TTC549 (cell line): Measurements from ENCODE around the gene FAM72D.
"Not testable (repeated sequence)": the region's sequence is repeated elsewhere in the genome, so short reads cannot be mapped to it uniquely, and the experiment has no call there.

Source experiments
- FAIRE-seq: peaks from 2 replicates; lab custom pipeline; 2012; peaks lifted over from hg19 to GRCh38; lab: Jason Lieb, UNC

FAM72D gene

DNA sequence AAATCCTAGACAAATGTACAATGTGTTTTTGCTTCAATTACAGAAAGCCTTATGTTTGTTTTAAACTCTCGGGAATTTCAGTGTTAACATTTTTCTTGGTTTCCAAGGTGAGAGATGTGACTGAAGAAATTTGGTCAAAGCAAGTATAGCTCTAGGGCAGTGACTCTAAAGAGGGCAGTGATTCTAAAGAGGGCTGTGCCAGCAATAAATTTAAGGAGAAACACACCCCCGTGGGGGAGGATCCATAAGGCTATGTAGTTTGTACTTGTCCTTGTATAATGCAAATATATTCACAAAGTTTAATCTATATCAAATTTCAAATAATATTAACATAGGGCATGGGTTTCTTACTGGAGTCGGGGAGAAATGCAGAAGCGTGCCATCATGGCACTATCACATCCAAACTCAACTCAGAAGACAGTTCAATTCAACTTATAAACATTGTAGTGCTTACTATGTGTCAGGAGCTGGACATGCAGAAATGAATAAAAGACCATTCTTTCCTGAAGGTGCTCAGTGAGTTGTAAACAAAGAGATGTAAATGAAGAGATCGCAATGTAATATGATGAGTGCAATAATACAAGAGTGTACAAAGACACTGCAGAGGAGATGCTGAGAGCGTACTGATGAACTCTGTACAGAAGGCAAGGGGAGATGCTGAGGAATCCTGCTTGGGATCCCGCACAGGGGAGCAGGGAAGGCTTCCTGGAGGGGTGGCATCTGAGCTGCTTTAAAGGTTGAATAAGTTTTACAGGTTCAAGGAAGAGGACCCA is 13.1 kb upstream of the FAM72D start:
- FAIRE-seq, result not testable (repeated sequence)

DNA sequence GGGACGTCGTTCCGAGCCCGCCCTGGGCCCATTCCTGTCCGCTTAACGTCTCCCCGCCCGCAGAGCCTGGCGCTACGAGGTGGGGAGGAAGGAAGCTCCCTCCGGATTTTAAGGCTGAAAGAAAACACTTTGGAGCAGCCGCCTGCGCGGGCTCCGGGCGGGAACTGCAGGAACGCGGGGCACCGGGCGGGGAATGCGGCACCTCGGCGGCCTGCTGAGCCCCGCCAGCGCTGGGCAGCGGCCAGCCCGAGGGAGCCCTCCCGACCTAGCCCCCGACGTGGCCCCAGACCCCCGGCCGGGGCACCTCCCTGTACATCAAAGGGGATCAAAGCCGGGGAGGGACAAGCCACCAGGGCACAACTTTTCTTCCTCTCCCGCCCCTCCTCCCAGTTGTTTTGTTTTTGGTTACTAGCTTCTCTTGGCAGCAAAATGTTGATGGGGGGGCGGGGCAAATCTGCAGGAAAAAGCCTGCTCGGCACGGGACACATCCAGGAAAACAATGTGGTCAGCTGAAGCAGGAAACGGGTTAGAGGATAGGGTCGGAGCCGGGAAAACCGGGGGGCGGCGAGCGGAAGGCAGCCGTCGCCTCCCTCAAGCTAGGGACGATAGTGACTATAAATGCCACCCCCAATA is 2.1 kb upstream of the FAM72D start:
- FAIRE-seq, result not testable (repeated sequence)

DNA sequence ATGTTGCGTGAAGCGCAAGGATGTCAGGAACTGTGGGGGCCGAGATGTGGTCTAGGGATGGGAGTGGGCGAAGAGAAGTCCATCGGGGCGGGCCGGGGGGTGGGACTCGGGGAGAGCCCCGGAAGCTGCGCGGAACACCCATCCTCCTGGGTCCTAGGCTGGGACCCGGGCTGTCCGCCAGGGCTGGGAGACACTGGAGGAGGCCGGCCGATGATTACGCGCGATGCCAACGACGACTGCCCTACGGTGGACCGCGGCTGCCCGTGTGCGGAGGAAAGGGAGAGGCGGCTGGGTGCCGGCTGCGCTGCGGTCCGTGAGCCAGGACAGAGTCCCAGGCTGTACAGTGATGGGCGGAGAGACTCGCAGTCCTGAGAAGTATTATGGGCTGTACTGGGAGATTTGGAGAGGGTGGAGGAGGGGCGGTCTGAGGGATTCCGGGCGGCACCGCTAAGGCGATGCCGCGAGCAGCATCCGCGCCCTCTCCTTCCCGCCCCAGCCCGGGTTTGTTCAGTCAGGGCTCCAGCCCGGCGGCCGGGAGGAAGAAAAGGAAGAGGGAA is 1.0 kb upstream of the FAM72D start:
- not testable (repeated sequence) for FAIRE-seq

DNA sequence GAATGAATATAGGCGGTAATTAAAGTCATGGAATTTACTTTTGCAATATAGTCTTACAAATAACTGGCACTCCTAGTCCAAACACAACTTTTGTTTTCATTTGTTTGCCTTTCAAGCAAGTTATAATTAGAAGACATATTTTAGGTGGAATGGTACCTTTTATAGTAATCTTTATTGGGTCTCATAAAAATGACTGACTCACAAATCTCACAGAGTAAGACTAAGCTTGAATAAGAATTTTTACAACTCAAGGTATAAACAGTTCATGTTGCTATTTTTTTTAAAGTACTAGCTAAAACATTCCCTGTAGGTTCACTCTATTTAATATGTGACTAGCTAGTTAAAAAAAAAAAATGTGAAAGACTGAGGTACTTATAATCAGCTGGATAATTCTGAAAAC is 6.0 kb downstream of the FAM72D start:
- FAIRE-seq, result not testable (repeated sequence)

DNA sequence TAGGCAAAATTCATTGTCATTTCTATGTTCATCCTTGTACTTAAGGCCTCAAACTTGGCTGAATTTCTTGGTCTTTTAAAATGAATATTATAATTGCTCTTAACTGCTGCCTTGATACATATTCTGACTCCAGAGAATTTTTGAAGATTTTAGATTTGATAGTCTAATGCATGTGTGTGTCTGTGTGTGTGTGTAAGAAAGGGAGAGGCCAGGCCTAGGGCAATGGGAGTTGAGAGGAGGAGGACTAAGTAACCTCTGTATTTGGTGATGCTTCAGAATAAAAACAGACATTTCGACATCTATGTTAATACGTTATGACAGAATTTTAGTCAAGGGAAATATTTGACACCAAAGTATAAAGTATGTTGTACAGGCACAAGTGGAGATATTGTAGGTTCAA is 7.5 kb downstream of the FAM72D start:
- FAIRE-seq, result not testable (repeated sequence)

DNA sequence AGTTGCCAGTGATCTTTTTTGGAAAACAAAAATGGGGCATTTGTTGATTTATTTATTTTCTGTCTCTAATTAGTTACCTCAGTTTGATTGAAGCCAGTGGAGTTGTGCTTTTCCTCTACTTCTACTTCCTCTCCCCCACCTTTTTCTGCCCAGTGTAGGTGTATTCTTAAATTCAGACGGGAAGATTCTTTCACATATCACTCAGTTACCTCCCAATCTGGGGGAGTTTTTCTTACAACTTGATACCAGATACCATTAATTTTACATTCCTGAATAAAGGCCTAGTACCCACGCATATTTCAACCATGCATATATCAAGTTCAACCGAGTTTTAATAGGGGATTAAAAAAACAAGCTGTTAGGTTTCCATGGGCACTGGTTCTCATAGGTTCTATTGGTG is 15.9 kb downstream of the FAM72D start:
- FAIRE-seq, result not testable (repeated sequence)

DNA sequence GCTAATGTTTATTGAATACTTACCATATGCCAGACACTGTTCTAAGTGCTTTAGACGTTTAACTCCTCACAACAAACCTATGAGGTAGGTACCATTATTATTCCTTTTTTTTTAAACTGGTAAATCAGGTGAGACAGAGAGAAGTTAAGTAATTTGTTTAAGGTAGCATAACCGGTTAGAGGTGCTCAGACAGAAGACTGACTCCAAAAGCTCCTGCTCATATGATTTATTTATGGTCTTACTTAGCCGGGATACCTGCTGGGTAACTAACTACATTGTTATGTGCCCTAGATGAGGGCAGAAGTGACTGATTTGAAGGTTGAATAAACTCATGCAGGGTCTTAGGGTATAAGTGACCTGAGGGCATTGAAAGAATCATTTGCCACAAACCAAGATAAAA is 16.9 kb downstream of the FAM72D start:
- not testable (repeated sequence) for FAIRE-seq

DNA sequence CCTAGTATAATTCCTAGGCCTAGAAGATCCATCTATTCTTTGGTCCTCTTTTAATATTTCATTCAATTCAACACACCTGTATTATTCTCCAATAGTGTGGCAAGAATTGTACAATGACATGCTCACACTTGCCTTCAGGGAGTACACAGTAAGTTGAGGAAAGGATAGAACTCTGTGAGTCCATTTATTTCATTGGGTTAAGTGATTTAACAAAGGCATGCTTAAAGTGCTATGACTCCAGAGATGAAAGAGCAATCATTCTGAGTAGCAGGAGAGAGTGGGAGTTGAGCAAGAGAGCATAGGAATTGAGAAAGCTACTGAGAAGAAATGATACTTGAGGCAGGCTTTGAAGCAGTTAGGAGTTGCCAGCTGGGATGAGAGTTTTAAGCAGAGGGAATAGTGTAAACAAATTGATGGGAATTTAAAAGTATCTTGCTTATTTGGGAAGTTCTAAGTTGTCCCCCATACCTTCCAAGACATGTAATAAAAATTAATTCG is 18.8 kb downstream of the FAM72D start:
- not testable (repeated sequence) for FAIRE-seq

DNA sequence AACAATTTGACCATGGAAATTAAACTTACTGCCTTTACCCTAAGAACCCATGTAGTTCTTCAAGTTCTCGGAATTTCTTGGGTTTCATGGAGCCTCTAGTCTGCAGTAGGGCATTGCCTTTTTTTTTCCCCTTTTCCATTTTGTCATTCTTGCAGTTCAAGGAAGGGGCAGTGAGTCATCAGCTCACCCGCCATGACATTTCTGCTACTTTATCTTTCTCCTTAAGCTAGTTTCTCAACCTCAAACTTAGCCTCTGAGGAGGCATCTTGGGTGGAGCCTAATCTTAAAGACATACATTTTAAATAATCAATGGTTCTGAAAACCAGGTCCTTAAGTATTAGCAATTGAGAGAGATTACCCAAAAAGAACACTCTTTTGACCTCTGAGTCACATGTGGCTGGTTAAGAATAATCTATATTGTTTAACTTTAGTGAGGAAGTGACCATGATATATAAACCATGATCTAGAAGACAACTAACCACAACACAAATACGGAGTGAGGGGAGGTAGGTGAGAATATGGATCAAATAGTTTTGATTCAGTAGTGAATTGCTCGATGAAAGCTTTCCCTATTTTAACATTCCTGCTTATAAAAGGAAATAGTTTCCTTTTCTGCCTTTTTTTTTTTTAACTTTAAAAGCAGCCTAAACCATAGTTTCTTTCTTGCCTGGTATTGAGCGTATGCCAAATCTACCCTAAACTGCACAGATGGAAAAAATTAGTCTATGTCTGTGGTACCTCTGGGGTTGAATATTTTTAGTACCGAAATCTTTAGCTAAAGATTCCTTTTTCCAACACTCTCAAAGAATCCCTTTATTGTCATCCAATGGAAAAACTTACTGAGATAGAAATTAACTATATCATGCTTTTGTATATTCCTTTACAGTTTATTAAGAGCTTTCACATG is 20.1 kb downstream of the FAM72D start:
- FAIRE-seq, result not testable (repeated sequence)

DNA sequence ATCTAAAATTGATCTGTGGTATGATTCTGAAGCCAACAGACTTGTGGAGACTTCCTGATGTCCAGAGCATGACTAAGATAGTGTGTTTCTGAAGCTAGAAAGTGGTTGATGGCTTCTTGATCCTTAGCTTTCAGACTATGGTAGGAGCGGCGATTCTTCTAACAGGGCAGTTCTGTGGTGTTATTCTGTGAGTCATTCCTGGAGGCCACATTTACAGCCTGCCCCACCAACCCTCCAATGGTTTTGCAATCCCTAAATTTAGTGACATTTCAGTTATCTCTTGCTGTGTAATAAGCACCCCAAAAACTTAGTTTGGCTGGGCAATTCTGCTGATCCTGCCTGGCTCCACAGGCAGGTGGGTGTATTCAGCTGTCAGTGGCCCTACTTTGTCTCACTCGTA is 24.1 kb downstream of the FAM72D start:
- FAIRE-seq, result not testable (repeated sequence)

DNA sequence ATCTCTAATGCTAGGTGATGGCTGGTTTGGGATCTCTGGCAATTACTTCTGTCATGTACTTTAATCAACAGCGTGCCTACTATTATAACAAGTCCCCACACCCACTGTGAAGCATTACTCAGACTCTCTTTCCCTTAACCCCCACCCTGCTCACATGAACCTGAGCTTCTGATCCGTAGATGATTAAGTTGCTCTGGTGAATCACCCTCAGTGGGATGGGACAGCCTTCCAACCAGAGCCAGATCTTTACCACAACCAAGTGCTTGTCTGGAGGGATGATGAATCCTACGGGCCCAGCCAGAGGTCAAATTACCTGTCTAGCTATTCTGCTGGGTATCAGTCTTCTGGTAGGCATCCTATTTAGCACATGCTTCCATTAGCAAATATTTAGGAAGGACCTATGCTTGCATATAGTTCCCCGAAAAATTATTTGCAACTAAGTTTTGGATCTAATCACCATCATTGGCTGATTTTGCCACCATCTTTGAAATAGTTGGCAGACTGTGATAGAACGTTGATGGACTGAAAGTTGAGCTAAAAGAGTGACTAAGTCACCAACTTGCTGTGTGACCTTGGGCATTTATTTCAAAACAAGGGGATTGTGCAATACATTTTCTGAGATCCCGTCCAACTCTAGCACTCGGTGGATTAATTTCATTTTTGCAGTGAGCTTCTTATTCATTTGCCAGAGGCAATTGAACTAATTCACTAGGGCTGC is 26.7 kb downstream of the FAM72D start:
- not testable (repeated sequence) for FAIRE-seq

DNA sequence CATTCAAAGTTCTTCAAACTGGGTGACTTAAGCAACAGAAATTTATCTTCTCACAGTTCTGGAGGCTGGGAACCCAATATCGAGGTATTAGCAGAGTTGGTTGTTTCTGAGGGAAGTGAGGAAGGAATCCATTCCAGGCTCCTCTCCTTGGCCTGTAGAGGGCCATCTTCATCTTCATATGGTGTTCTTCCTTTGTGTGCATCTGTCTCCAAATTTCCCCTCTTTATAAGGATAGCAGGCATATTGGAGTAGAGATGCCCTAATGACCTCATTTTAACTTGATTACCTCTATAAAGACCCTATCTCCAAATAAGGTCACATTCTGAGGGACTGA is 27.3 kb downstream of the FAM72D start:
- FAIRE-seq, result not testable (repeated sequence)

DNA sequence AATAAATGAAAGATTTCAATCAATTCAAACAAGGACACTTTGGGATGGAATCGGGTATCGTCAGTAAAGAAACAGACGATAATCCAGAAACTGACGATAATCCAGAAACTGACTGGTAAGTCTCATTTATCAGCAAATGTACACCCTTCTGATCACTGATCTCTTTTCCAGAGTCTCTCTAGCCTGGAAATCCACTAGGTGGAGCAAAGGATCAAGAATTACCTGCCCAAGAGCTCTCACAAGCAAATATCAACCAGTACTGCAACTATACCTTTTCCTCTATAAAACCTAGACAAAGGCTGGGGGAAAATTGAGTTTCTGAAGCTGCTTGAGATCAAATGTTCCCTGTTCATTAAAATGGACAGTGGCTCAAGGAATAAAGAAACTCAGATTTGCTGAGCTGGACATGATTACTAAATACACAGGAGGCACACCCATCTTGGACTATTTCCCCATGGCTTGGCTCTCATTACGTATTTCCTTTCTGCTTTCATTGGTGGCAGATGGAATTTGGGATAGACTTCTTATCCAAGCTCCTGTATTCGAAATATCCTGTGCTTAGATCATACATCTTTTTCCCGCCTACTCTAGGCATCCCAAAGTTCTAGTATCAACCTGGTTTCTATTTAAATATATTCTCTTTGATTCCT is 28.3 kb downstream of the FAM72D start:
- not testable (repeated sequence) for FAIRE-seq

DNA sequence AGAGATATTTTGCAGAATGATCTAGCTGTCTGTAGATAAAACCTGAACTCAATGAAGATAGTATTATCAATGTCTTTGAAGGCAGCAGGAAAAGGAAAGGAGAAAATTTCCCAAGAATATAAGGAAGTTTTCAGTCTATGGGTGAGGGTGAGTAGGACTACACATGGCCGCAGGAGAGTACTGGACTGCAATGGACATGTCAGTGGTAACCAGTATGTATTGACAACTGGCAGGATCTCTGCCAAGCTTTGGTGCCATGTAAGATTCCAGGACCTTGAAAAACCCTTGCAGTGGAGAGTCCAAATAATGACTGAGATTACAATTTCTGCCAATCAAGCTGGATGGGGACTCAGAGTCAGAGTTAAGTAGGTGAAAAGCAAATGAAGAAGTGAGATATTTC is 29.3 kb downstream of the FAM72D start:
- not testable (repeated sequence) for FAIRE-seq

DNA sequence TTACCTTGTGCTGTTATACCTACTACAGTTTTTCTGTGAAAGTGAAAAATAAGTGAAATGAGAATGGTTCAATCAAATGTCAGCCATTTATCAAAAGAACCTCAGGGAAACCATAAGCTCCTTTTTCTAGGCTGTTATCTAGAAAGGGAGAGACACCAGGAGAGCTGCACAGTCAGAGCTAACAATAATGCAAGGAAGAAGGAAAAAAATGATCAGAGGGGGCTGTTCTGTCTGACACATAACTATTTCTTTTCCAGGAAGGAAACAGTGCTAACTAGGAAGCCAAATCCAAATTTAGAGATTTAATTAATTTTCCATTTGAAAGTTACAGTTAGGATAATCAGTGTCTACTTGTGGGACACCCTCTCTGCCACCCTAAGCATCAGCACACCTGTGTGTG is 31.4 kb downstream of the FAM72D start:
- not testable (repeated sequence) for FAIRE-seq

DNA sequence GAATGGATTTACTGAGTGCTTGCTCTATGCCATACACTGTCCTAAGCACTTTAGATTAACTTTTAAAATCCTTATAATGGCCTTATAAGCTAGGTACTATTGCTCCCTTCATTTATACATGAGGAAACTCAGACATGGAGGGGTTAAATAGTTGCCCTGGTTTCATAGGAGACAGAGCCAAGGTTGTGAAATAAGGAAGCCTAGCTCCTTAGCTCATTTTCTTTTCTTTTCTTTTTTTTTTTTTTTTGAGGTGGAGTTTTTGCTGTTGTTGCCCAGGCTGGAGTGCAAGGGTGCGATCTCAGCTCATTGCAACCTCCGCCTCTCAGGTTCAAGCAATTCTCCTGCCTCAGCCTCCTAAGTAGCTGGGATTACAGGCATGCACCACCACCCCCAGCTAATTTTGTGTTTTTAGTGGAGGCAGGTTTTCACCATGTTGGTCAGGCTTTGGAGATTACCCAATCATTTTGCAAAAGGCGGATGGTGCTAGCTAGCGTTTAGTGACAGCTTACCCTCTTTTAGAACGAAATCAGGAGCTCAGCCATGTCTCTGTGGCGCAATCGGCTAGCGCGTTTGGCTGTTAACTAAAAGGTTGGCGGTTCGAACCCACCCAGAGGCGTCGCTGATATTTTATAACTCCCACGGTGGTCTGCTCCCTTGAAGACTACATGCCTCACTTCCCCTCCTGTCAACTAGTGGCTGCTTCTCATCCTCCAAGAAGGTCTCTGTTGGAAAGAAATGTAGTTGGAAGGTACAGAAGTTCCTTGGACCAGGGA is 33.1 kb downstream of the FAM72D start:
- FAIRE-seq, result not testable (repeated sequence)

DNA sequence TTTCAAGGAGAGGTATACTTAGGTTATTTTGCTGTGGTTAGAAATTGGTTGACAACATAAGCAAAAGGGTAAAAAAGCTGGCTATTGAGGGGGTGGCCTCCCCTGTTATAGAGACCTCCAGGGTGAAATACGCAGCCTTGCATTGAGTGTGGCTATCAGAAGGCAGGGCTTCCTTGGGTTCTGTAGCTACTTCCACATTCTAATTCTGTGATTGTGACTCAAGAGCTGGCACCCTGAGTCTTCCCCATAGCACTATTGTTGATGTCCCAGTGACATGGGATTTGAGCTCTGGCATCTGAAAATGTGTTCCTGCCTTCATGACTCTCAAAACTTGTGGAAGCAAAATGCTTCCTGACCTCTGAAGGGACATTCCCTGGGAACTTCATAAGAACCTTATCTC is 38.7 kb downstream of the FAM72D start:
- FAIRE-seq, result not testable (repeated sequence)

DNA sequence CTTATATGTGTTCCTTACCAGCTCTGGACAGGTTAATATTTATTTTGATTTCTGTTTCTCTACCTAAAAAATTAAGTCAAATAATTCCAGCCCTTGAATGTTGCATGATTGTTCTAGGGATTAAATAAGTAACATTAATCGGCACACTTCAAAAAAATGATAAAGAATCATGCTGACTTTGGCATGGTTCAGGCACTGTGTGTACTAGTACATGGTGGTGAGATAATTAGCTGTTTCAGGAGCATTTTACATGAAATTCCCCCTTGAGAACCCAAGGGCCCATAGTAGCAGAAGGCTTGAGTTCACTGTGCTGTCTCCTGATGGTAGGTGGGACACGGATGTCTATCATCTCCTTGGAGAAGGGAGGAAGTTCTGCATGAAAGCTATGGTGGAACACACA is 44.8 kb downstream of the FAM72D start:
- not testable (repeated sequence) for FAIRE-seq

DNA sequence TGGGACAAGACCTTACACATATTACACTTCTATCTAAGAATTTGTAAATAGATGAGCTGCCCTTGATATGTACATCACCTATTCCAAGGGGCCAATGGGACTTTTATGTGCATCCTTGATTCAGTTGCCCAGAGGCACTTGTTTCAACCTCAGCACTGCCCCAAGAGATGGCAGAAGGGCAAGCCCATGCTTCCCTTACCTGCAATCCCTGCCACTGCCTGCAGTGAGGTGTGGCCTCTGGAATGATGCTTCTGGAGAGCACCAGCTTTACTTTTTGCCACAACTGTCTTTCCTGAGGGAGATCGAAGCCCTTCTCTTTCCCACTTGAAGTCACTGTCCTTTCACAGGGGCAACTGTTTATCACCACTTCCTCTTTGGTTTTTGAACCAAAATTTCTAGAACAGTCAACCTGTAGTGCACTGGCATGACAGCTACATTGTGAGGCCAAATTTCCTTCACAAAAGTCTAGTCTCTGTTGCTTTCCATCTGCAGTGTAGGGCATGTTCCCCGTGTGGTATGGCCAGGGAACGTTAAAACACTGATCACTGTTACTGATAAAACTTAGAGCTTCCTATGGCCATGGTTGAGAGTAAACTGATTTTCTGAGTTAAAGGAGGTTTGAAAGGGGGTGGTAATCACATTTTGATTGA is 48.6 kb downstream of the FAM72D start:
- not testable (repeated sequence) for FAIRE-seq

DNA sequence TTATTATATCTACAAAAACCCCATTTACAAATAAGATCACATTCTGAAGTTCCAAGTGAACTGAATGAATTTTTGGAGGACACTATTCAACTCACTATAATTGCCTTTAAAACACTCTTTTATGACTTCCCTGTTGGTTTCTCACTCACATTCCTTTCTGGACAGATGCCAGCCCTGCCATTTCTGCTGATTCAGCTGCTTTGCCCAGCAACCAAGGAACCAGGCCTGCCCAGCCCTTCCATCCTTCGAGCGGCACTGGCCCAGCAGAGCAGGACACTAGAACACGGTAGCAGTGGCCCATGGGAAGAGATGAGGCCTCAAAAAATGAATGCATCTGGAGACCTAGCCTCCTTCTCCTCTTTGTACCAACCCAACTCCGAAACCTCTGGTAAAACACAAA is 50.5 kb downstream of the FAM72D start:
- not testable (repeated sequence) for FAIRE-seq
